GM18870 (cell line): Measurements from ENCODE around the gene PKMYT1.
A peak's percentile ranks its signal among the peaks of the same experiment; 100 is the strongest.

Experiments used
- ATAC-seq: cut with Tn5 transposase; IDR thresholded peaks from one replicate; pipeline ENCODE4 v1.9.1; 2021; ENCODE audit warnings: moderate library complexity; ENCODE audit not compliant: unreplicated experiment

Gene PKMYT1

DNA sequence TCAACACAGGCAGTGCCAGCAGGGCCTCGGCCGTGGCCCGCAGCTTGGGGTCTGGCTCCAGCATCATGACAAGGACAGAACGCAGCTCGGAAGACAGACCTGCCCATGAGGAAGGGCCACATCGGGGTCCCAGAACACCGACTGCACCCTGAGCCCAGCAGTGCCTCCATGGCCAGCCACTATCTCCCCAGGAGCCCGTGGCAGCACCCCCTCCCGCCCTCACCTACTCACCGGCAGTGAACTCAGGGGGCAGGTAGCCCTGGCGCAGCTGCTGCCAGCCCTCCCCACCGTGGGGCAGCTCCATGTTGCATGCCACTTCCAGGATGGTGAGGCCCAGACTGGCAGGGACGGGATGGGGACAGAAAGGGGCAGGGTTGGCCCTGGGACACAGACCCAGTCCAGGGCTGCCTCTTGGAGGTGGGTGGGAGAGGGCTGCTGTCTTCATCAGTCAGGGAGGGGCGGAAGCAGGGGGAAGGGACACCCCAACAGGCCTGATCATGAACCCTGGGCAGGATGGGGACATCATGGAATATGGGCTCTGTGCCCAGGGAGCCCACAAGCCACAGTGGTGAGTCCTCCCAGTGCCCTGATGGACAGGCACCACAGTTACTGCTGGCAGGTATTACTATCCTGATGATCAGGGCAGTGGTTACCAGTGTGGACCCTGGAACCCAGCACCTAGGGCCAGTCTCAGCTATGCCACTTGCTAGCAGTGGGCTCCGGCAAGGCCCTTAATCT, 5.8 kb downstream of the PKMYT1 start:
- ATAC-seq, result no peak

DNA sequence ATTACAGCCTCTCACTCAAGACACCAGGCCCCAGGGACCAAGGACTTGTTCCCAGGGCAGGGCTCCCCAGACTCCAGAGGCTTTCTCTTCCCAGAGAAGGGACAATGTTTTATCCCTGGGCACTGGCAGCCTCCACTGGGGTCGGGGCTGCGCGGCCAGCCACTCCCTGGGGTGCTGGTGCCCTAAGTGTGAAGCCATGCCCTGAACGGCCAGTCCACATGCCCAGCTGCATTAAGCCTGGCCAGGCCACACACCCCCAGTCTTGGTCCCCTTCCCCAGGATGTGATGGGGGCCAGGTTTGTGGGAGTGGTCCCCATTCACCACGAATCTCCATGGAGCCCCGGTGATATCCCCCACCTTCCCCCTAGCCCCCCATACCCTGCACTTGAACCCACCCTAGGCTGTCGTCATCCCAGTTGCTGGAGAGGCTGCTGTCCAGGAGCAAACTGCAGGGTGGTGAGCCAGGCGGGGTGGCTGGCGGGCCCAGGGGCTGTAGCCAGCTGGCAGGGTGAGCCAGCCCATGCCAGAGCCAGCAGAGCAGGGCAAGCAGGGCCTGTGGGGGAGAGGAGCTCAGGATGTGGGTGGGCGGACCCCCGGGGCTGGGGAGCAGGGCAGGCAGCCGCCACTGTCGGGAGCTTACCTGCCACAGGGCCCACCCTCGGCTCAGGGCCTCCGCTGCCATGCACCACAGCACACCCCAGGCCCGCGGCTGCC, 6.5 kb downstream of the PKMYT1 start:
- ATAC-seq, result no peak

DNA sequence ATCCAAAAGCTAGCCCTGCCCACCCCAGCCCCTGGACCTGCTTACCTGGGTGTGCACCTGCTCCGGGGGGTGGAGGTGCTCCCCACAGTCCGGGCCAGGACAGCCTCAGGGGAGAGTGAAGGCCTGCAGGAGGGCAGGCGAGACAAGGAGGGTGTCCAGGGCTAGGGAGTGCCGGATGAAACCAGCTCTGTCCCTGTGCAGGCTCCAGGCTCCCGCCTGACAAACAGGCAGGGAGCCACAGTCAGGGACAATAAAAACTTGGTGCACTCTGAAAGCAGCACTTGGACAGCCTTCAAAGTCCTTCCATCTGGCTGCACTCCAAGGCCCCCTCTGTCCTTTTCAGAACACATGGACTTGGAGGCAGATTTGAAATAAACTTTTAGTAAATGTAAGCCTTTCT, 7.2 kb downstream of the PKMYT1 start:
- no peak for ATAC-seq

DNA sequence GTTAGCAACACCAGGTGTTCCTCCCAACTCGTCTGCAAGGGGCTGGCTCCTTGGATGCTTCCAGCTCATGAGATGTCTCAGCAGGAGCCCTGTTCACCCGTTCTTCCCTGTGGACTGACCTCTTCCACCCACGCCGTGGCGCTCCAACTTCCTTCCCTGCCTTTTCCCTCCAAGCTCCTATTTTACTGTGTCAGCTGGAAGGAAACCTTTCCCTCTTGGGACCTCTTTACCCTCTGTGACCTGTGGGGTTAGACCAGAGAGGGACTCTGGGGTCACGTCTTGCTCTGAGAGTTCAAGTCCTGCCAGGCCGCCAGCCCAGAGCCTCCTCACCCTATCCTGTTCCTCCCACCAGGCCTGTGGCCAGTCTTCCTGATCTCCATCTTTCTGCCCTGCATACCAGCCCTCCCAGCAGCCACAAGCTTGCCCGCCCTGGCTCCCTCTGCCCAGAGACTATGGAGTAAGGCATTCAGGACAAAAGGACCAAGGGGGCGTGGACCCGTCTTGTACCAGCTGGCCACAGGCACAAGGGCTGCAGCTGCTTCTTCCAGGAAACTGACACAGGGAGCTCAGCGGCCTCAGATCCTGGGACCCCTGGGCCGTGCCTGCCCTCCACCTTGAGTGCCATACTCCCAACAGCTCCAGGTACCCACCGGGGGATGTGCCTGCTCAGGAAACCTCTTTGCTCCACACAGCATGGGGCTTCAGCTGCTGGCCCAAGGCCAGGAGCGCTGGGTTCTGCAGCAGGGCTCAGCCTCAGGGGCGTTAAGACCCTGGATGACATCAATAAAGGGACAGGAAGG, 8.1 kb downstream of the PKMYT1 start:
- ATAC-seq, result no peak

DNA sequence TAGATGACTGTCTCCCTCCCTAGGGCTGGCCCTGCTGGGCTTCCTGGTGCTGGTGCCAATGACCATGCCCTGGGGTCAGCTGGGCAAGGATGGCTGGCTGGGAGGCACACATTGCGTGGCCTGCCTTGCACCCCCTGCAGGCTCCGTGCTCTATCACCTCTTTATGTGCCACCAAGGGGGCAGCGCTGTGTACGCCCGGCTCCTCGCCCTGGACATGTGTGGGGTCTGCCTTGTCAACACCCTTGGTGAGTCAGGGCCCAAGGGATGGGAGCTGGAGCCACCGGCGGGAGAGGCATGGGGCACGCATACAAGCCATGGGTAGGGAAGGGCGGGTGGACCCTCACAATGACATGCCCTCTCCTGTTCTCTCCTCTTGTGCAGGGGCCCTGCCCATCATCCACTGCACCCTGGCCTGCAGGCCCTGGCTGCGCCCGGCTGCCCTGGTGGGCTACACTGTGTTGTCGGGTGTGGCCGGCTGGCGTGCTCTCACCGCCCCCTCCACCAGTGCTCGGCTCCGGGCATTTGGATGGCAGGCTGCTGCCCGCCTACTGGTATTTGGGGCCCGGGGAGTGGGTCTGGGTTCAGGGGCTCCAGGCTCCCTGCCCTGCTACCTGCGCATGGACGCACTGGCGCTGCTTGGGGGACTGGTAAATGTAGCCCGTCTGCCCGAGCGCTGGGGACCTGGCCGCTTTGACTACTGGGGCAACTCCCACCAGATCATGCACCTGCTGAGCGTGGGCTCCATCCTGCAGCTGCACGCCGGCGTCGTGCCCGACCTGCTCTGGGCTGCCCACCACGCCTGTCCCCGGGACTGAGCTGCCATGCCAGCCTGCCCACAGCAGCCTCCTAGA, 8.9 kb downstream of the PKMYT1 start:
- ATAC-seq, result no peak

DNA sequence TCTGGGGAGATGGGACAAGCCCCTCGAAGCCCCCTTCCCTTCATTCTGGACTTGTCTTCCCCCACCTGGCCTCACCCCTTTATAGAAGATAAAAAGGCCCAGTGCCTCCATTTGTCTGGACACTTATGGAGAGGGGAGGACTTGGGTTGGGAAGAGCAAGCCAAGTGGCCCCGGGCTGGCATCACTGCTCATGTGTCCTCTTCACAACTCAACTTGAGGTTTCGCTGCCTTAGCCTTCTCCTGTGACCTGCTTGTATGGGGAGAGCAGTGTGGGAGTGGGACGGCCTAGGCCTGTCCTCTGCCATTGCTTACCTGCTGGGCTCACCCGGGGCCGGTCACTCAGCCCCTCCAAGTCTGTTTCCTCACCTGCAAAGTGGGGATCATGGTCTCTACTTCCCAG, 9.7 kb downstream of the PKMYT1 start:
- no peak for ATAC-seq

DNA sequence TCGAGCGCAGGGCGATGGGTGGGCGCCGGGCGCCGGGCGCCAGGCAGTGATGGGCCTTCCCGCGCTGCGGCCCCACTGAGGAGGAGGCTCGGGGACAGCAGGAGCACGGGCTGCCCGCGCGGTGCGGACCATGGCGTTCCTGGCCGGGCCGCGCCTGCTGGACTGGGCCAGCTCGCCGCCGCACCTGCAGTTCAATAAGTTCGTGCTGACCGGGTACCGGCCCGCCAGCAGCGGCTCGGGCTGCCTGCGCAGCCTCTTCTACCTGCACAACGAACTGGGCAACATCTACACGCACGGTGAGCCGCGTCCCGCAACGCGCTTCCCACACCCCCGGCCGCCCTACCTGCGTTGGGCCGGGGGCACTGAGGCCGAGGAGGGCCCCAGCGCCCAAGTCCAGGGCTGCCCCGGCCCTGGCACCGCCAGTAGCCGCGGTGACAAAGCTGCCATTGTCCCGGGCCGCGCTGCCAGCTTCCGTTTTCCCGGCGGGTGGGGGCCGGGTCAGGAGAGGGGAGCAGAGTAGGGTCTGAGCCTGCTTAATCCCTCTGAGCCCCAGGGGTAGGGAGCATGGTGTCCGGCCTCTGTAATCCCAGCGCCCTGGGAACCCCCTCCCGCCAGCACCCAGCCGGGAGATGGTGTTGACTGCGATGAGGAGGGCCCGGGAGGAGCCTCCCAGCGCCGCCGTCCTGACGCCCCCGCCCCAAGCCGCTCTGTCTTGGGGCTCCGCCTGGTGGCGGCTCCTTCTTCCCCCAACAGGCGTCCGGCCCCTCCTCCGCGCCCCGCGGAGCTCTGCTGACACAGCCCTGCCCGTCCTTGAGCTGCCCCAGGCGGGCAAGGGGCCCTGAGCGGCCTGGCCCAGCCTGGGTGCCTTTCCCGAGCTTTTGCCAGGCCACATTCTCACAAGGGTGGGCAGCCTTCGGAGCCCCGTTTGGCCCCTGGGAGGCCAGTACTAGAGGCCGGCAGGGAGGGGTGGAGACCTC, 10.4 kb downstream of the PKMYT1 start:
- peak; percentile 10 for ATAC-seq

DNA sequence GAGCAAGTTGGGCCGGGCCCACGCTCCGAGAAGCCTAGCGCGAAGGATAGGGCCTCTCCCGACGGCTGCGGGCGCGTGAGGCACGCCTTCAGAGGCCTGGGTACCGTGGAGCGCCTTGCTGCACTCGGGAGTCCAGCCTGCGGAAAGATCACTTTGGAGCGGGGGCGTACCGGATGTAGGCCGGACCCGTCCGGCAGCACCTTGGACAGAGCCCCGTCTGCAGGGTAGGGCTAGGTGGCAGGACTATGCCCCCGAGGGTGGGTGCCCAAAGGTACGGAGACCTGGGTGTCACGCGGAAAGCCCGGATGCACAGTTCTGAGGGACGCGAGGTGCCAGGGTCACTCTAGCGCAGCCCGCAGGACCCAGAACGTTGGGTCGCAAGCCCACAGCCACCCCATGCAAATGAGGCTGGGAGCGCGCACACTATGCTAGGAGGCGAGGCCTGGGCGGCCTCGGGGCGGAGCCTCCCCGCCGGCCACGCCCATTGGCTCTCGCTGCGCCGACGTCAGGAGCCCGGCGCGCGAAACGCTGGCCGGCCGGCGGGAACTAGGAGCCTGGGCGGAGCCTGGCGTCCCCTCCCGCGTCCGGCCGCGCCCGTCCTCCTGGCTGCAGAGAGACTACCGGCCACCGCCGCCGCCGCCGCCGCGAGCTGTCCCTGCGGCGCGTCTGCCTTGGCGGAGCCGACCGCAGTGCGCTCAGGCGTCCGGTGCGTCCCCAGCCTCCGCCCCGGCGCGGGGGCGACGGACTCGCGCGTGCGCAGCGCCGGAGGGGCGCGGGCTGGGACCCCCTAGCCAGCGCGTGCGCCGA, 11.3 kb downstream of the PKMYT1 start, which contains the start of gene PAQR4:
TSS of gene PAQR4 (plus strand) at position 611 of the 807 bp plus-strand sequence. CDS start 327 bp downstream, outside the sequence.
- peak; percentile 38 for ATAC-seq

DNA sequence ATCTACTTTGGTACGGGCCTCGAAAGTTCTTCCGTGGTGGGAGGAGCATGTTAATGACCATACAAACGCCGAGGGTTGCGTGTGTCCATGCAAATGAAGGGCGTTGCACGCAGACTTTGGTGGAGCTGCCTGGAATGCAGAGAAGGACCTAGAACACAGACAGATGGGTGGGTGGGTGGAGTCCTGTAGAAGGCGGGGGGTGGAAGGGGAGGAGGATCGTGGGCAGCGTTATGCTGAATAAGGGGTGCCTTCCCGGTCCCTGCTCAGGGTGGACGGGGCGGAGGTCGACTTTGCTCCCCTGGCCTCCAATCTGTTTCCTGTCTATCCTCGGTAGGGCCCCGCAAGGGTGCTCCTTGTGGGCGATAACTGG, 11.9 kb downstream of the PKMYT1 start:
- ATAC-seq, result no peak

DNA sequence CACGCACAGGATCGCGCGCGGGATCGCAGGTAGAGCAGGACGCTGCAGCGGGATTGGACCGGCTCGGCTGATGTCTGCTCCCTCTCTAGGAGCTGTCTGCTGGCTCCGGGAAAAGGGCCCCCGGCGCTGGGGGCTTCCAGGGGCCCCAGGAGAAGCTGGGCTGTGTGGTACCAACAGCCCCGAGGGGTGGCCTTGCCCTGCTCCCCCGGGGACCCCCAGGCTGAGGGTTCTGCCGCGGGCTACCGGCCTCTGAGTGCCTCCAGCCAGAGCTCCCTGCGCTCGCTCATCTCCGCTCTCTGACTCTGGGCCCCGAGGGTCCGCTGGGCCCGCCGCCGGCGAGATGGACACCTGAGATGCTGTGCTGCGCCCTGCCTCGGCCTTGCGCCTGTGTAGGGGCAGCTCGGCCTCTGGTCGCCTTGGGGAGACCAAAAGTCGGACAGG, 12.5 kb downstream of the PKMYT1 start:
- ATAC-seq, result no peak

DNA sequence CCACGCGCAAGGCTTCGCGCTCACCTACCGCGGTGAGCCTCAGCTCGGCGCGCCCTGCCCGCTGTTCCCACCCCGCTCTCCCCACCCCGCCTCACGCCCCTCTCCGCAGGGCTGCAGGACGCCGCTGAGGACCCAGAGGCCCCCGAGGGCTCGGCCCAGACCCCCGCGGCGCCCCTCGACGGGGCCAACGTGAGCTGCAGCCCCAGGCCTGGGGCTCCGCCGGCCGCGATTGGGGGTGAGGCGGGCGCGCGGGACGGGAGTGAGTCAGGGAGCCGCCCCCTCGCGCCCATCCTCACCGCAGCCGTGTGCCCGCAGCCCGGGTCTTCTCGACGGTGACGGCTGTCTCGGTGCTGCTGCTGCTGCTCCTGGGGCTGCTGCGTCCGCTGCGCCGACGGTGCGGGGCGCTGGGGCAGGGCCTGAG, 13.0 kb downstream of the PKMYT1 start:
- ATAC-seq, result no peak

DNA sequence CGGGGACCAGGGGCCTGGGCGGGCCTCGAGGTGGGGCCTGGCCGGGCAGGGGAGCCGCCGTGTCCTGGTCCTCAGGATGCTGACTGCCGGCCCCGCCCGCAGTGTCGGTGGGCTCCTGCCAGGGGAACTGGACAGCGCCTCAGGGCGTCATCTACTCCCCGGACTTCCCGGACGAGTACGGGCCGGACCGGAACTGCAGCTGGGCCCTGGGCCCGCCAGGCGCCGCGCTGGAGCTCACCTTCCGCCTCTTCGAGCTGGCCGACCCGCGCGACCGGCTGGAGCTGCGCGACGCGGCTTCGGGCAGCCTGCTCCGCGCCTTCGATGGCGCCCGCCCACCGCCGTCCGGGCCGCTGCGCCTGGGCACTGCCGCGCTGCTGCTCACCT, 13.4 kb downstream of the PKMYT1 start:
- no peak for ATAC-seq

DNA sequence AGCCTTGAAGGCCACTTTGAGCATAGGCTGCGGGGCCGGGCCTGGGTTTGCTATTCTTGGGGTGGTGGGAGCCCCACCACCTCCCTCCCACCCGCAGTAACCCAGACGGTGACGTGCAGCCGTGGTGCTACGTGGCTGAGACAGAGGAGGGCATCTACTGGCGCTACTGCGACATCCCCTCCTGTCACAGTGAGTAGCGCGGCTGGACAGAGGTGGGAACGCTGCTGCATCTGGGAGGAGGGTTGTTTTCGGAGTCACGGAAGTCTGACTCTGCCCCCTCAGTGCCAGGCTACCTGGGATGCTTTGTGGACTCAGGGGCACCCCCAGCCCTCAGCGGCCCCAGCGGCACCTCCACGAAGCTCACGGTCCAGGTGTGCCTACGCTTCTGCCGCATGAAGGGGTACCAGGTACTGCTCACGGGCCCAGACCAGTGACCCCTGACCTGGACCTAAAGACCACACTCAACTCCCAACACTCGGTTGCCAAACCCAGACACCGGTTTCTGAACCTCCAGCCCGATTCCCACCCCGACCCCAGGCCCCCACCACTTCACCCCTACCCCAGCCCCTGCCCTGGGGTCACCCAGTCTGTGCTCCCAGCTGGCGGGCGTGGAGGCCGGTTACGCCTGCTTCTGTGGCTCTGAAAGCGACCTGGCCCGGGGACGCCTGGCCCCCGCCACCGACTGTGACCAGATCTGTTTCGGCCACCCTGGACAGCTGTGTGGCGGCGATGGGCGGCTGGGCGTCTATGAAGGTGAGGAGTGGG, 14.0 kb downstream of the PKMYT1 start:
- no peak for ATAC-seq

DNA sequence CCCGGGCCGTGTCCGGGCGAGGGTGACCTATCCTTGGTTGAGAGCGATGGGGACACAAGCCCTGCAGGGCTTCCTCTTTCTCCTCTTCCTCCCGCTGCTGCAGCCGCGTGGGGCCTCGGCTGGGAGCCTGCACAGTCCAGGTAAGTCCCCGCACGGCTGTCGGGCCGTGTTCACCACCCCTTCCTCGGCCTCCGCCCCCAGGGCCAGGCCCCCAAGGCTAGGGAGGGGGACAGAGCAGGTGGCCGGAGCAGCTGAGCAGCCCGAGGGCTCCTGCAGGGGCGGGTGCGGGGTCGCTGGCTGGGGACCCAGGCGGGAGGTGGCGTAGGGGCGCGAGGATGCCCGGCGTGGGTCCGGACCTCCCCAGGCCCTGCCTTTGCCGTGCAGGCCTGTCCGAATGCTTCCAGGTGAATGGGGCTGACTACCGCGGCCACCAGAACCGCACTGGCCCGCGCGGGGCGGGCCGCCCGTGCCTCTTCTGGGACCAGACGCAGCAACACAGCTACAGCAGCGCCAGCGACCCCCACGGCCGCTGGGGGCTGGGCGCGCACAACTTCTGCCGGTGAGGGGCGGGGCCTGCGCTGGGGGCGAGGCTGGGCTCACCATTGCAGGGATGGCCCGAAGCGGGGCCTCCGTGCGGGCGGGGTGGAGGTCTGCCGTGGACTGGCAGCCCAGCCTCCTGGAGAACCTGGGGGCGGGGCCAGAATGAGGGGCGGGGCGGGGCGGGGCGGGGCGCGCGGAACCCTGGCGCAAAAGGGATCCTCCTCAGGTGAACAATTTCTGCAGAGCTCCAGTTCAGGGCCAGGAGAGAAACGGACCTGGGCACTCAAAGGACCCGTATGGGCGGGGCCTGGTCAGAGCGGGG, 15.5 kb downstream of the PKMYT1 start:
- ATAC-seq, result no peak

DNA sequence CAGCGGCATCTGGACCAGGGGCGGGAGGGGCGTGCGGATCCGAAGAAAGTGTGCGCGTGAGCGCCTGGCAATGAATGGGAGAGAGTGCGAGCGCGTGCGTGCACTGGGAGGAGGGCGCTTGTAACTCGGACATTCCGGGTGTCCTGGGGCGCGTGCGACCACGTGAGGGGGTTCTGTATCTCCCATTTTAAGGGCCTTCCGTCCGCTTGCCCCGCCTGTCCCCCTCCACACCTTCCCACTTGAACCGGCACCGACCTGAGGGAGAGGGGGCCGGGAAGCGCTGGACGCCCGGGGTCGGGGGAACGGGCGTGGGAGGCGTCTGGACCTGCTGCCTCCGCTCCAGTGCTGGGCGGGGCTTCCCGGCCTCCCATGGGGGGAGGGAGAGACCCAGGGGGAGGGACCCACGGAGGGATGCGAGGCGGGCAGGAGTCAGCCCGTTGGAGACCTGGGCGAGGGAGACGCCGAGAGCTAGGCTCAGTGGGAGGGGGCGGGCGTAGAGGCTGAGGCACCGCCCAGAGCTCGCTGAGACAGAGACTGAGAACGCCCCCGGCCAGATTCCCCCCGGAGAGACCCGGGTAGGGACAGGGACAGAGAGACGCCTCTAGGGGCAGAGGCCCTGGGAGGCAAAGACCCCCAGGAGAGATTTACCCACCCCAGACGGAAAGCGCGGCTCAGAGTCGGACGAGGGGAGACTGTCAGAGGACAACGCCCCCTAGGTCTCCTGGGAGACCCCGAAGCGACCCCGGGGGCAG, 16.3 kb downstream of the PKMYT1 start, which contains the start of gene KREMEN2:
TSS of gene KREMEN2 (plus strand) at position 553 of the 752 bp plus-strand sequence. CDS start 246 bp downstream, outside the sequence.
- no peak for ATAC-seq

DNA sequence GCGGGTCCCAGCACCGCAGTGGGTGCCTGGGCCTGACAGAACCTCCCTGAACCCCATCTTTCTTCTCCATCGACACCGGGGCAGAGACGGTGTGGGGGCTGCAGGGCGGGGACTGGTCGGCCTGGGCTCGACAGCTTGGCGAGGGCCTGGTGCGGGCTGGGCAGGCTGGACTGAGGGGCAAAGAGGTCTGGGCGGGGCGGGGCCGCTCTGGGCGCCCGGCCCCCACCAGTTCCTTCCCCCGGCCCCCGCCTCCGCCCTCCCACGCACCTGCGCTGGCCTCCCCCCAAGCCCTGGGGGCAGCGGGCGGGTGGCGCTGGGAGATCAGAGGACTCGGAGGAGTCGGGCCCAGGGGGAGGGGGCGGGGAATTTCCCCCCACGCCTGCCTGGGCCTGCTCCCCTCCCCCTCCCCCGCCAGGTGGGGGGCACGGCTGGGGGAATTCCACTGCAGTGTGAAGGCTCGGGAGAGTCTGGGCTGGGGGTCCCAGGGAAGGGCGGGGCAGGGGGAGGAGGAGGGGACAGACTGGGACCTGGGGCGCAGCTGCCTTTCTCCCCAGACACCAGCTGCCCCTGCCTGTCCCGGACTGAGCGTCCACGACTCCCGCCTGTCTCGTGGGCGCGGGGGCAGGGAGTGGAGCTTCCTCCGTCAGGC, 17.0 kb downstream of the PKMYT1 start:
- no peak for ATAC-seq
